ENCODE measurements around the gene LMO1.

Gene LMO1

GRCh38 chr11:8227156-8228152 is 36.2 kb downstream of the LMO1 start:
- TF ChIP-seq NFIC (IDR thresholded peaks at IDR 0.05) (0 out of 2 replicates have a peak, but pooled peaks have one; percentile 26), TEAD4 (IDR thresholded peaks at IDR 0.05) (no peak), EGR1 (IDR thresholded peaks at IDR 0.05) (no peak), CEBPB (IDR thresholded peaks at IDR 0.05) (0 out of 2 replicates have a peak, but pooled peaks have one; percentile 20)
- TF ChIP-seq, protein P1, sequence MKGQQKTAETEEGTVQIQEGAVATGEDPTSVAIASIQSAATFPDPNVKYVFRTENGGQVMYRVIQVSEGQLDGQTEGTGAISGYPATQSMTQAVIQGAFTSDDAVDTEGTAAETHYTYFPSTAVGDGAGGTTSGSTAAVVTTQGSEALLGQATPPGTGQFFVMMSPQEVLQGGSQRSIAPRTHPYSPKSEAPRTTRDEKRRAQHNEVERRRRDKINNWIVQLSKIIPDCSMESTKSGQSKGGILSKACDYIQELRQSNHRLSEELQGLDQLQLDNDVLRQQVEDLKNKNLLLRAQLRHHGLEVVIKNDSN (IDR thresholded peaks at IDR 0.05) = no peak

DNA sequence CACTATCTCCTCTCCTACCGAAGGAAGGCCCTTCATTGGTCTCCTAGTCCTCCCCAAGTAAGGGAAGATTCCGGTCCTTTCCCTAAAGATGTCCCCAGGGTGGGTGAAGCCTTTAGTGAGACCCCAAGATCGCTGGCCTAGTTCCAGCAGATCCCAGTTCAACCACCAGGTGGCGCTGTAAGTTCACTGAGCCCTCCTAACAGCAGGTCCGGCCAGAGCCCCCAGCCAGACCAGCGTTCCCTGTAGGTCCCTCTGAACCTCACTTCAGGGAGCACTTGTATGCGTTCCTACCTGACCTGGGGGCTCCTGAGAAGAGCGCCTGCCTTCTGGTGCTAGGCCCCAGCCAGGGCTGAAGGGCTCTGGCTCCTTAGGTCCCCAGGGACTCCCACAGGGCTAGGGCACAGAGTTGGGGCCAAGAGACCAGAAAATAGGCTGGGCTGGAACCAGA is 38.1 kb downstream of the LMO1 start:
- TF ChIP-seq CEBPB (IDR thresholded peaks at IDR 0.05) (no peak), RAD21 (IDR thresholded peaks at IDR 0.05; ENCODE audit: low read depth) (peak; percentile 94), FOXM1 (IDR thresholded peaks at IDR 0.05; ENCODE audit: borderline replicate concordance, low read depth) (no peak), NFIC (IDR thresholded peaks at IDR 0.05) (peak; percentile 92), CREB1 (IDR thresholded peaks at IDR 0.05; ENCODE audit: low read depth) (no peak), TCF12 (IDR thresholded peaks at IDR 0.05; ENCODE audit: low read depth) (no peak), ZBTB7A (IDR thresholded peaks at IDR 0.05; ENCODE audit: low read depth) (peak; percentile 87), TAF1 (IDR thresholded peaks at IDR 0.05; ENCODE audit: low read depth) (no peak), REST (IDR thresholded peaks at IDR 0.05; ENCODE audit: low read depth) (no peak)
- TF ChIP-seq, protein P1 (IDR thresholded peaks at IDR 0.05) = no peak
- TF ChIP-seq, protein P2, sequence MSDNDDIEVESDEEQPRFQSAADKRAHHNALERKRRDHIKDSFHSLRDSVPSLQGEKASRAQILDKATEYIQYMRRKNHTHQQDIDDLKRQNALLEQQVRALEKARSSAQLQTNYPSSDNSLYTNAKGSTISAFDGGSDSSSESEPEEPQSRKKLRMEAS (IDR thresholded peaks at IDR 0.05) = no peak

- no peak for TF ChIP-seq YY1 (IDR thresholded peaks at IDR 0.05; ENCODE audit: low read depth)
These were observed 39.0 kb downstream of the LMO1 start for GRCh38 chr11:8224711-8225110.

DNA sequence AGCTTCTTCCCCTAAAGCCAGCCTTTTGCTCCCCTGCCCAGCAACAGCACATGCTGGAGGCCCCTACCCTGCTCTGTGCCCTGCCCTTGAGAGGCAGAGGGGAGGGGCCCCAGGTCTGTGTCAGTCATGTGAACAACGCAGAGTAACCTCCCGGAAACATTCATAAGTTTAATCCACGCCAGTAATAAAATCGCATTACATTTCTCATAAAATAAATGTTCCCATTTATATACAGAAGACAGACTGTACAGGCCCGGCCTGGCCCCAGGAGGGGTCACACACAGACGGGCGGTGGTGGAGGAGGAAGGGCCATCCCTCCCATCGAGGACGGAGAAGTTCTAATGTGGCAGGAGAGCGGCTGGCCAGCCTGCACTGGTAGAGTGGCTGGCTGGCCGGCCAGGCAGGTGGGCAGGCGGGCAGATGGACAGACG is 39.5 kb downstream of the LMO1 start:
- TF ChIP-seq TCF12 (IDR thresholded peaks at IDR 0.05; ENCODE audit: low read depth) = no peak
- no peak for TF ChIP-seq CREB1 (IDR thresholded peaks at IDR 0.05; ENCODE audit: low read depth)
- TF ChIP-seq RAD21 (IDR thresholded peaks at IDR 0.05; ENCODE audit: low read depth) = no peak

- no peak for TF ChIP-seq ZBTB7A (IDR thresholded peaks at IDR 0.05; ENCODE audit: low read depth)
- TF ChIP-seq TEAD4 (IDR thresholded peaks at IDR 0.05) = no peak
- no peak for TF ChIP-seq YY1 (IDR thresholded peaks at IDR 0.05; ENCODE audit: low read depth)
- TF ChIP-seq RAD21 (IDR thresholded peaks at IDR 0.05; ENCODE audit: low read depth) = no peak
- TF ChIP-seq REST (IDR thresholded peaks at IDR 0.05; ENCODE audit: low read depth) = no peak
- TF ChIP-seq, protein P2 (IDR thresholded peaks at IDR 0.05) = no peak
- TF ChIP-seq CREB1 (IDR thresholded peaks at IDR 0.05; ENCODE audit: low read depth) = no peak
- TF ChIP-seq, protein P1 (IDR thresholded peaks at IDR 0.05) = no peak
- no peak for TF ChIP-seq CEBPB (IDR thresholded peaks at IDR 0.05)
- TF ChIP-seq EGR1 (IDR thresholded peaks at IDR 0.05) = no peak
- no peak for TF ChIP-seq TAF1 (IDR thresholded peaks at IDR 0.05; ENCODE audit: low read depth)
- no peak for TF ChIP-seq NFIC (IDR thresholded peaks at IDR 0.05)
- TF ChIP-seq EP300 (IDR thresholded peaks at IDR 0.05; ENCODE audit: borderline replicate concordance) = no peak
- no peak for TF ChIP-seq TCF12 (IDR thresholded peaks at IDR 0.05; ENCODE audit: low read depth)
- TF ChIP-seq FOXM1 (IDR thresholded peaks at IDR 0.05; ENCODE audit: borderline replicate concordance, low read depth) = no peak
These were observed 40.2 kb downstream of the LMO1 start for GRCh38 chr11:8223513-8223900.

Data from Ishikawa (cell line).